Endometrial microvascular endothelial cells (primary cell): ENCODE results near the gene RBM39. TPM values are rescaled to one million over a fixed set of nuclear protein-coding genes. Genes with fewer than 3 reads are reported as not detected.
"Not testable (repeated sequence)": the region's sequence is repeated elsewhere in the genome, so short reads cannot be mapped to it uniquely, and the experiment has no call there.

ENCODE experiments used
- in situ Hi-C: cut with HindIII; loops from 2 replicates; pipeline ENCODE4 v1.10.0; 2017; ENCODE audit warnings: low sequenced_read_pairs, low pct_unique_long_range_greater_than_20kb; ENCODE audit errors: inconsistent ontology term
- total RNA-seq: library from RNA; depleted of rRNA; stranded (reverse); fragments of >200 nt; gene quantifications from one replicate; pipeline ENCODE4 v1.2.3, GENCODE V29; 2015; ENCODE audit errors: inconsistent ontology term

The RBM39 gene
- total RNA-seq, 1 donor from 2014 or later: 144 TPM

- in situ Hi-C loops: loop anchor here (10.0 kb wide), 1 partner anchor 154 kb away; no protein-coding TSS in a partner anchor
Measured at GRCh38 chr20:35730583-35731468, 11.2 kb downstream of the RBM39 start.

- in situ Hi-C loops: loop anchor here (10.0 kb wide), 1 partner anchor 155 kb away; no protein-coding TSS in a partner anchor
Measured at GRCh38 chr20:35729836-35730582, 12.1 kb downstream of the RBM39 start.

GRCh38 chr20:35729283-35729807 lies 12.7 kb downstream of the RBM39 start:
- in situ Hi-C loops: no loop called here

- in situ Hi-C loops: no loop called here
Measured at GRCh38 chr20:35726842-35727711, 15.0 kb downstream of the RBM39 start.

GRCh38 chr20:35724321-35725230 lies 17.5 kb downstream of the RBM39 start:
- in situ Hi-C loops: no loop called here

- in situ Hi-C loops: not testable (repeated sequence)
Measured at GRCh38 chr20:35723652-35724320, 18.3 kb downstream of the RBM39 start.

GRCh38 chr20:35723275-35723639 lies 18.8 kb downstream of the RBM39 start:
- in situ Hi-C loops: not testable (repeated sequence)

GRCh38 chr20:35721621-35722020 lies 20.4 kb downstream of the RBM39 start:
- in situ Hi-C loops: no loop called here

- in situ Hi-C loops: no loop called here
Measured at GRCh38 chr20:35721219-35721618, 20.8 kb downstream of the RBM39 start.

- in situ Hi-C loops: no loop called here
Measured at GRCh38 chr20:35720165-35721123, 21.6 kb downstream of the RBM39 start.

GRCh38 chr20:35719717-35720116 lies 22.3 kb downstream of the RBM39 start:
- in situ Hi-C loops: no loop called here

GRCh38 chr20:35718972-35719635 lies 23.0 kb downstream of the RBM39 start:
- in situ Hi-C loops: no loop called here

- in situ Hi-C loops: not testable (repeated sequence)
Measured at GRCh38 chr20:35718321-35718720, 23.7 kb downstream of the RBM39 start.

- in situ Hi-C loops: no loop called here
Measured at GRCh38 chr20:35716330-35716729, 25.7 kb downstream of the RBM39 start.

GRCh38 chr20:35715652-35716051 lies 26.4 kb downstream of the RBM39 start:
- in situ Hi-C loops: no loop called here

GRCh38 chr20:35714127-35714526 lies 27.9 kb downstream of the RBM39 start:
- in situ Hi-C loops: no loop called here
